HG02759 (cell line): Measurements from ENCODE around the gene RAB5B.
"Not testable (repeated sequence)": the region's sequence is repeated elsewhere in the genome, so short reads cannot be mapped to it uniquely, and the experiment has no call there.

Source experiments
- ATAC-seq: cut with Tn5 transposase; IDR thresholded peaks from one replicate; pipeline ENCODE4 v1.9.1; 2021; ENCODE audit warnings: mild to moderate bottlenecking, moderate library complexity; ENCODE audit not compliant: unreplicated experiment

Gene RAB5B

DNA sequence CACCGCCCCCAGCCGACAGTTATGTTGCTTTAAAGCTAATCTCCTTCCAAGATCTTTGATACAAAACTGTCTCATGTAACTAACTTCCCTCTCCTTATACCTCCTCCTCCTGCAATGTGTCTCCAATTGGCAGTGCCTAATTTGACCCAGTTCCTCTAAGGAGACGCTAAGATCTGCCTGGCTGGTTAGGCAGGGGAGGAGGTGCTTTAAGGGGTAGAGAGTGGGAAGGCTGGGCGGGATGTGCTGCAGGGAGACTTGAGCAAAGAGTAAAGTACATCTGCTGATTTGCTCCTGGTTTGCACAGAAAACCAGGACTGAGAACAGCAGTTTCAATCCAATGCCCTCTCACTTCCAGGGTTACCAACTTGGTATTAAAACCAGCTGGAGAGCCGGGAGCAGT is 39.6 kb downstream of the RAB5B start:
- ATAC-seq, result no peak

DNA sequence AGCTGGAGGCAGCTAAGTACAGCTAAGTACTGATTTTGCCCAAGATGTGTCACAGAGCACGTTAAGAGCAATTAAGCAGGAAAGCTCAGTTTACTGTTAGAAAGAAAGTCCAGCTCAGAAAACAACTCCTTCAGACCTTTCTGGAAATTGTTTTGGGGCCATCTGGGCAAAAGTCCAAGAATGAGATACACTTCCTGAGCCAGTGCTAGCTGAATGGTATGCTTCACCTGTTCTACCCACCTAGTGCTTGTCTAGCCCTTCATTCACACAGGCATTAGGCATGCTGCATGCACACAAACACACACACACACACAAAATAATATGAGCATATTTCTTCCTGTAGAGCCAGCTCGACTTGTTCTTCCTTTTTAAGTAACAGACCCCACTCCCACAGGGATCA is 40.3 kb downstream of the RAB5B start:
- ATAC-seq, result no peak

- ATAC-seq, result no peak
Measured at GRCh38 chr12:56017181-56017580, 43.3 kb downstream of the RAB5B start.

DNA sequence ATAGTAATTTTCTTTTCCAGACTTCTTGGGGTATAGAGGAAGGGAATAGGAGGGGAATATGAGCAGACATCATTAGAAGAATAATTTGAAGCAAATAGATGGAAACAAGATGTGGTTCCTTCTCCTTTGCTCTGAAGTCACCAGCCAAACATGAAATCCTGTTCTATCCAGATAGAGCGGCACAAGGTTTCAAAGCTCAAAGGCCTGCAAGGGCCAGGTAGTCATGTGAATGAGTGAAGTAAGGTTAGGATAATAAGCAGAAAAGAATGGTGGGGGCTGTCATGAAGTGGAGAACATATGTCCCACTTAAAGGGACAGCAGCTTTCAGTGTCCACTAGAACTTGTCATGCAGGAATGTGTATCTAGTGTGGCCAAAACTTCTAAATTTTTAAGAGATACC is 44.5 kb downstream of the RAB5B start:
- ATAC-seq, result no peak

GRCh38 chr12:56020423-56021184 is 46.7 kb downstream of the RAB5B start, which contains the start of gene IKZF4:
Gene IKZF4, plus strand, starts transcription at chr12:56021043. Its CDS starts 451 bp downstream, at chr12:56021494.
- no peak for ATAC-seq

DNA sequence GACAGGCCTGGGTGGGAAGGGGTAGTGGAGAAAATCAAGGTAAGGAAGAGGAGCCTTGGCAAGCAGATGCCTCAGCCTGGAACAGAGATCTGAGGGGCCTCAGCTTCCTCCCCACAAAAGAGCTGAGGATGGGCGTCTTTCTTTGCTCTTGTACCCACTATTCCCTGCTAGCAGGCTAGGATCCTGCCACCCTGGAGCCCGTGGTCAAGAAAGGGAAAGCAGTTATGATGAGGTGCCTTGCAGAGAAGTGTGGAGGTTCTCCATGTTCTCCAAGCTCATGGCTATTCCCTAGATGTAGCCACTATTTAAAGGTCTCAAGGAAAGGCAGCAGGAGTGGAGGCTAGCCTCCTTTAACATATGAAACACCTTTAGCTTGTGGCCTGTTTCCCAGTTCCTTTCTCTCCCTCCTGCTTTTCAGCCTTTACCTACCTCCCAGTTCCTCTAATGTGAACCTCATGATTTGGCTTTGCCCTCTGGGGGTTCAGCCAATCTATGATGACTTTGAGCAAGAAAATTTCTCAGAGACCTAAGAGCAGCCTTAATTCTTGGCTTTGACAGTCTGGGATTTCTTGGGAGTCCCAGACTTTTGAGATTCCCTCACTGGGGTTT is 48.1 kb downstream of the RAB5B start:
- ATAC-seq, result no peak

DNA sequence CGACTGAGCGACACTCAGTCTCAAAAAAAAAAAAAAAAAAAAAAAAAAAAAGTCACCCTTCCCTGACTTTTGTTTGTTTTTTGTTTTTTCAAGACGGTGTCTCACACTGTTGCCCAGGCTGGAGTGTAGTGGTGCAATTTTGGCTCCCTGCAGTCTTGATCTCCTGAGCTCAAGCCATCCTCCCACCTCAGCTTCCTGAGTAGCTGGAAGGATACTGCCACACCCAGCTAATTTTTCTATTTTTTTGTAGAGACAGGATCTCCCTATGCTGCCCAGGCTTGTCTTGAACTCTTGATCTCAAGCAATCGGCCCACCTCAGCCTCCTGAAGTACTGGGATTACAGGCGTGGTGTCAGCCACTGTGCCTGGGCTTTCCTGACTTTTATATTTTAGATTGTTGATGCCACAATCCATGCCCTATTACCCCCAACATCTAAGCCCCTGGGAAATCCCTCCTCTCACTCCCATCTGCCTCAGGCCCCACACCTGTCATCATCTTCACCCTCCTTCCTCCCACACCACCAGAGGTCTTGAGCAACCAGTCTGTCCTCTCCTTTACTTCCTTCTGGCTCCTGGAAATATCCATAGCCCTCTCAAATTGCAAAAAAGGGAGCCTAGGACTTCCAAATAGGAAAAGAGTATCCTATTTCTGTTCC is 54.8 kb downstream of the RAB5B start:
- no peak for ATAC-seq

DNA sequence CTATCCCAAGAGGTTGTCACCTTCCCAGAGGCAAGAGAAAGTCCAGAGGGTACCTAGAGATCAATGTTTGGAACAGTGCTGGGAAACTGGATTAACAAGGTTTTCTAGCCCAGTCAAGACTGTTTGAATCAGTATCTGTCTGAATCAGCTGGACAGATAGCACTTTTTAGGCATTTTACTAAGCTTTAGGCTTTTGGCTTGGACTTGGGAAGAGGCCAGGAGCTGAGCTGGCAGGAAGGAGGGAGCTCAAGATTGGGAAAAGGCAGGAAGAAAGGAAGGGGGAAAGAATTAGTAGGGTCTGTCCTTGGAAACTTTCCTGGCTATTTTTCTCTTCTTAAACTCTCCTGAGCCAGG is 55.3 kb downstream of the RAB5B start:
- ATAC-seq, result no peak

GRCh38 chr12:56029666-56030293 is 55.9 kb downstream of the RAB5B start:
- ATAC-seq, result no peak

DNA sequence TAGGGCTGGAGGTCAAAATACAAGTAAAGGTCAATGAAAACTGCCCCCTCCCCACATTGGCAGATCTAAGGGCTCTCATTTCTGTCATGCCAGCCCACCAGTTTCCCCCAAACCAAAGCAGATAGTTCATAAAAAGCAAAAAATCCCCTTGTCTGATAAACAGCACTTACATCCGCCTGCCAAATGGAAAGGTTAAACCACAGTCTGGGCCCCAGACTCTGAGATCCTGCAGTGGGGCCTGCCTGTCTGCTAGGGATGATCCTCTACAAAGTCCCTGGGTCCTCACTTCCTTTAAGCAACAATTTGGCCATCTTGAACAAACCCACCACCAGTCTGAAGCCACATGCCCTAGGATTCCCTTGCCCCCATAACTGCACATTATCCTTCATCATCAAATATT is 58.1 kb downstream of the RAB5B start:
- no peak for ATAC-seq

GRCh38 chr12:56034586-56035332 is 60.9 kb downstream of the RAB5B start:
- ATAC-seq, result no peak

- ATAC-seq, result no peak
Measured at GRCh38 chr12:56037161-56037560, 63.3 kb downstream of the RAB5B start.

- ATAC-seq, result no peak
Measured at GRCh38 chr12:56038022-56038655, 64.3 kb downstream of the RAB5B start.

DNA sequence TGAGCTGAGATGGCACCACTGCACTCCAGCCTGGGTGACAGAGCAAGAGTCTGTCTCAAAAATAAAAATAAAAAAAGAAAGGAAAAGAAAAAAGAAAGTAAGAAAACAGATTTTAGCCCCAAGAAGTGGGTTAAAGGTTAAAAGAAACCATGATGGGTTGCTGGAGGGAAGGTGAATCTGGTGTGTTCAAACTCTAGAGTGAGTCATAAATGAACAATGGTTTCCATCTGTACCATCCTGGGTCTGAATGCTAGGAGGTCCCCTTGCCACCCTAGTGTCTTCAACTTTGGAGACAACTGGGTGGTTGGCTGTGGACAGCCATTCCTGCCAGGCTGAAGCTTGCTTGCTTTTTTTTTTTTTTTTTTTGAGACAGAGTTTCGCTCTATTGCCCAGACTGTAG is 66.3 kb downstream of the RAB5B start:
- ATAC-seq, result no peak

DNA sequence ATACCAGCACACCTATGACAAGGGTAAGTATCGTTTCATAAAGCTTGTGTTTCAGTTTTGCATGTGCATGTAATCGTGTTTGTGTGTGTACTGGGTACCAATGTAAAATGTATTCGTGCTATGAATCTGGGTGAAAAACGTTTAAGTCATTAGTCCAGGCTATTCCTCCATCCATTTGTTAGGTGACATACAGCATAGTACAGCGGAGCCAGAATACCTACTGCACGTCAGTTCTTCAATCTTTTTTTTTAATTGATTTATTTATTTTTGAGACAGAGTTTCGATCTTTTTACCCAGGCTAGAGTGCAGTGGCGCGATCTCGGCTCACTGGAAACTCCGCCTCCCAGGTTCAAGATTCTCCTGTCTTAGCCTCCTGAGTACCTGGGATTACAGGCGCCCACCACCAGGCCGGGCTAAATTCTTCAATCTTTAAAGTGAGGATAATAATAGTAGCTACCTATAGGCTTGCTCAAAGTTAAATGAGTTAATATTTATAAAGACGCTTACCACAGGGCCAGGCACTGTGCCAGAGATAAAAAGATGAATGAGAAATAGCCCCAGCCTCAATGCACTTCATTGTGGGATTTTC is 67.2 kb downstream of the RAB5B start:
- peak; percentile 0 for ATAC-seq

DNA sequence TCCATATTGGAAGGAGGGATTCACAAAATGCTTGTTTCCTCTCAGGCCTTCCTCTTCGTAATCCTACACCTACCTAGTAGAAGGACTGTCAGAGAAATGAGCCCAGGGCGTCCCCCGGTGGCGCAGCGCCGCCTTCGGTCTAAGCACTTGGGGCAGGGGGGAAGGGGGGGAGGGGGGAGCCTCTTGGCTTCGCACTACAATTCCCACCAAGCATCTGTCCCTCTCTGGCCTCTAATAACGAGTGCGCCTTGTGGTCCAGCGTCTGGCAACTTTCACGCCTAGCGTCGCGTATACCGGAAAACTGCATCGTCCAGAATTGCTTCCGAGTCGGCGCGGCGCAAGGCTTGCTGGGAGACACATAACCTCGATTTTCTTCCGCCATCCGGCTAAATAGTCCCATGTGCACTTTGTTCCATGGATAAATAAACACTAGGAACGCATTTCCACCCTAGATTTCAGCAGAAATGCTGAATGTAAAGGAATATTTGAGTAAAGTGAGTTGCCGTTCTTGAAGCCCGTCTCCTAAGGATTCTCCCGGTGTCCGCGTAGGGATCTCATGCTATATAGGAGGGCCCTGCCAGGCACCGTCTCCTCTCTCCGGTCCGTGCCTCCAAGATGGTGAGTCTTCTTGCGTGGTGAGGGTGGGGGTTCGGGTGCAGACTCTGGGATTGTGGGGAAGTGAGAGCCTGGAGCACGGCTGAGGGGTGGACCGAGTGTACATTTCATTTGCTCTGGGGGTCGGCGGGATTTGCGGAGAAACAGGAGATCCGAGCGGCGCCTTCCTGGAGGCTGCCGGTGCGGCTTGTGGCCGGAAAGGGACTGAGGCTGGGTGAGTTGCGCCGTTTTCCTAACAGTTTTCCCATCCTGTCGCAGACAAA is 67.9 kb downstream of the RAB5B start, which contains the start of gene RPS26:
RPS26 (plus strand) TSS at position 367 of the 878 bp plus-strand sequence; CDS start at position 616, 249 bp downstream.
- ATAC-seq, result peak; percentile 94

DNA sequence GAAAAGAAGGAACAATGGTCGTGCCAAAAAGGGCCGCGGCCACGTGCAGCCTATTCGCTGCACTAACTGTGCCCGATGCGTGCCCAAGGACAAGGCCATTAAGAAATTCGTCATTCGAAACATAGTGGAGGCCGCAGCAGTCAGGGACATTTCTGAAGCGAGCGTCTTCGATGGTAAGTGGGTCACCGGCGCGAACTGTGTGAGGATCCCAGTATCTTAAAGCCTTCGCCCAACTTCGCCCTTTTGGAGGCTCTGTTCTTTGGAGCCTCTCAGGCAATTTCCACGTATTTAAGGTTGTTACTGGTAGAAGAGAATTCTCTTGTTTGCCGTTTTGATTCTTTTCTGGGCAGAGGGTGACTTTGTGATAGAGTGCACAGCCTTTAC is 68.5 kb downstream of the RAB5B start:
- not testable (repeated sequence) for ATAC-seq

DNA sequence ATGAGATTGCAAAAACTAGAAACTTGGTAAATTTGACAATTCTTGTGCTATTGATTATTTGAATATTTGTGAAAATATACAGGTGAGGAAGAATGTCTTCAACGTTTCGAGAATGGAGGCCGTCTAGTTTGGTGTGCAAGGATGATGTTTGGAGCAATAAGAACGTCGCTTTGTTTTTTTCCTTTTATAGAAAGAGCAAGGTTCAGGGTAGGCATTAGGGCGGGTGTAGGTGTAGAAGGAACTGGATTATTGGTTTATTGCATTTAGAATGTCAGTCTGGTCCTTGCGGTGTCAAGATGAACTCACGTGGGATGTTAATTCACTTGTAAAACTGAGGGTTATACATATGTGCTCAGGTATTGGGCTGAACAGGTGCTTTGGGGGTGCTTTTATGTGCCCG is 69.0 kb downstream of the RAB5B start:
- ATAC-seq, result no peak
